Body of pancreas (tissue), 4 donors: ENCODE results near the gene DRC7.

ENCODE experiments used
- CTCF ChIP-seq, 7 experiments: fragments of 450-650 bp in 4 of 7; fragments of 200-600 bp in 3 of 7; sonication (generic) in 3 of 7; IDR thresholded peaks; one replicate each; pipeline ENCODE4 v1.5.1; 2016 to 2019; ENCODE audit warnings: antibody characterized with exemption in 7 of 7
- POLR2A ChIP-seq, 3 donors: fragments of 450-650 bp; IDR thresholded peaks; one replicate each; pipeline ENCODE4 v1.6.1; 2016; ENCODE audit warnings: antibody characterized with exemption in 3 of 3, mild to moderate bottlenecking in 2 of 3

GRCh38 chr16:57747996-57748395 lies 53.4 kb downstream of the DRC7 start:
- TF ChIP-seq CTCF (IDR thresholded peaks at IDR 0.05) (no peak), POLR2A (IDR thresholded peaks at IDR 0.05) (no peak)
